HCT116 (cell line): ENCODE data around the gene KIF12. TPM values are rescaled to one million over a fixed set of nuclear protein-coding genes. Genes with fewer than 3 reads are reported as not detected.

Experiments used
- ATAC-seq: fragments of 200-7000 bp; cut with Tn5 transposase; 2 replicates; pipeline ENCODE4 v1.9.1; 2020; ENCODE audit warnings: mild to moderate bottlenecking, moderate library complexity
- BruUV-seq: library from RNA; stranded (reverse); fragments of 400-500 nt; replicated peaks from 2 replicates; lab custom pipeline; 2021; lab: Mats Ljungman, UMichigan
- CTCF ChIA-PET: fragments of 300-600 bp; sonication (Branson Sonifier 250); formaldehyde crosslinking; loops from one replicate; lab custom pipeline; 2021; ENCODE audit warnings: antibody characterized with exemption; lab: Charles Lee
- POLR2A ChIA-PET: fragments of 300-600, 350-600 bp; sonication (Branson Sonifier 250); formaldehyde crosslinking; loops from one replicate; lab custom pipeline; 2021; ENCODE audit warnings: antibody characterized with exemption; lab: Charles Lee
- RAD21 ChIA-PET, 2 experiments: fragments of 300-600 bp; sonication (Branson Sonifier 250); formaldehyde crosslinking; loops; one replicate each; lab custom pipeline; 2023; ENCODE audit warnings: low total read pairs in 2 of 2; ENCODE audit not compliant: uncharacterized antibody in 2 of 2, unreplicated experiment in 2 of 2, low non-redundant PET in 1 of 2; lab: Charles Lee
- DNase-seq: peaks from one replicate; pipeline ENCODE4 v3.0.0-alpha.2; 2010; ENCODE audit warnings: low read depth, low spot score
- H2AFZ ChIP-seq: fragments of 200-600 bp; shearing (Covaris generic), sonication (generic); 2 replicates; pipeline ENCODE4 v1.6.1; 2017; ENCODE audit warnings: low read depth, mixed run types, mixed read lengths, antibody characterized with exemption, low read length; ENCODE audit not compliant: poor library complexity, severe bottlenecking
- H3K27ac ChIP-seq: 2 replicates; pipeline ENCODE4 v1.5.1; 2012; ENCODE audit warnings: low read depth, low read length
- H3K27me3 ChIP-seq: fragments of 200-600 bp; sonication (generic); 2 replicates; pipeline ENCODE4 v1.6.1; 2016; ENCODE audit warnings: mixed run types, low read length, mixed read lengths; ENCODE audit not compliant: insufficient read depth
- H3K36me3 ChIP-seq, 2 experiments: fragments of 200-500 bp in 1 of 2; fragments of 200-600 bp in 1 of 2; sonication (Bioruptor generic) in 1 of 2; sonication (generic) in 1 of 2; 2 replicates each; pipeline versions ENCODE4 v1.5.1 to v1.6.1; 2014 to 2016; ENCODE audit warnings: low read length in 2 of 2, inconsistent platforms in 1 of 2, mixed read lengths in 1 of 2, mixed run types in 1 of 2; ENCODE audit not compliant: insufficient read depth in 2 of 2, control insufficient read depth in 1 of 2
- H3K4me1 ChIP-seq, 2 experiments: fragments of 200-600 bp in 1 of 2; sonication (generic) in 1 of 2; 2 replicates each; pipeline versions ENCODE4 v1.5.1 to v1.6.1; 2012 to 2017; ENCODE audit warnings: low read length in 2 of 2, inconsistent platforms in 1 of 2, mild to moderate bottlenecking in 1 of 2, mixed read lengths in 1 of 2, mixed run types in 1 of 2, moderate library complexity in 1 of 2; ENCODE audit not compliant: insufficient read depth in 2 of 2, control insufficient read depth in 1 of 2
- H3K4me2 ChIP-seq: fragments of 200-600 bp; sonication (generic); 2 replicates; pipeline ENCODE4 v1.6.1; 2017; ENCODE audit warnings: mixed run types, low read length, mixed read lengths
- H3K4me3 ChIP-seq, 2 experiments: fragments of 200-600 bp in 1 of 2; sonication (generic) in 1 of 2; replicated peaks in 1 of 2; 2 replicates each; pipeline ENCODE4 v1.5.1; 2011 to 2016; ENCODE audit warnings: low read length in 2 of 2, control low read depth in 1 of 2, low read depth in 1 of 2, mild to moderate bottlenecking in 1 of 2, mixed read lengths in 1 of 2, mixed run types in 1 of 2
- H3K79me2 ChIP-seq: fragments of 200-600 bp; sonication (generic); 2 replicates; pipeline ENCODE4 v1.6.1; 2017; ENCODE audit warnings: mild to moderate bottlenecking, mixed run types, low read length, moderate library complexity, mixed read lengths; ENCODE audit not compliant: insufficient read depth
- H3K9ac ChIP-seq: fragments of 200-600 bp; sonication (generic); 2 replicates; pipeline ENCODE4 v1.6.1; 2016; ENCODE audit warnings: low read length, mixed read lengths
- H3K9me2 ChIP-seq: fragments of 200-600 bp; sonication (generic), shearing (Covaris generic); 2 replicates; pipeline ENCODE4 v1.6.1; 2017; ENCODE audit warnings: mixed run types, mild to moderate bottlenecking, moderate library complexity; ENCODE audit not compliant: insufficient read depth
- H3K9me3 ChIP-seq, 2 experiments: fragments of 200-500 bp in 1 of 2; fragments of 200-600 bp in 1 of 2; sonication (Bioruptor generic) in 1 of 2; sonication (generic) in 1 of 2; 2 replicates each; pipeline ENCODE4 v1.6.1; 2014 to 2017; ENCODE audit warnings: low read length in 2 of 2, mixed read lengths in 2 of 2, inconsistent platforms in 1 of 2, low read depth in 1 of 2, mild to moderate bottlenecking in 1 of 2, mixed run types in 1 of 2, moderate library complexity in 1 of 2; ENCODE audit not compliant: control insufficient read depth in 1 of 2, insufficient read depth in 1 of 2
- H4K20me1 ChIP-seq: fragments of 200-600 bp; sonication (generic), shearing (Covaris generic); 2 replicates; pipeline ENCODE4 v1.6.1; 2017; ENCODE audit warnings: mixed run types, mild to moderate bottlenecking, moderate library complexity; ENCODE audit not compliant: insufficient read depth
- CBX3 ChIP-seq: IDR thresholded peaks from 2 replicates; pipeline ENCODE4 v1.6.1; 2012; ENCODE audit warnings: low read depth
- CEBPB ChIP-seq: IDR thresholded peaks from 2 replicates; pipeline ENCODE4 v1.6.1; 2012; ENCODE audit warnings: low read depth
- MAX ChIP-seq: IDR thresholded peaks from 2 replicates; pipeline ENCODE4 v1.6.1; 2012
- REST ChIP-seq: IDR thresholded peaks from 2 replicates; pipeline ENCODE4 v1.6.1; 2012; ENCODE audit warnings: low read depth
- SP1 ChIP-seq: IDR thresholded peaks from 2 replicates; pipeline ENCODE4 v1.6.1; 2012; ENCODE audit warnings: low read depth
- YY1 ChIP-seq: IDR thresholded peaks from 2 replicates; pipeline ENCODE4 v1.6.1; 2011; ENCODE audit warnings: low read length, low read depth, moderate library complexity, mild to moderate bottlenecking; ENCODE audit not compliant: insufficient replicate concordance; ENCODE audit errors: extremely low read depth
- ZNF274 ChIP-seq: fragments of 200-500 bp; sonication (Bioruptor generic); IDR thresholded peaks from 2 replicates; pipeline ENCODE4 v1.6.1; 2014; ENCODE audit warnings: mild to moderate bottlenecking, low read depth, low read length, inconsistent platforms
- intact Hi-C: fragments of 100-400 bp; cut with micrococcal nuclease; formaldehyde crosslinking; loops from 2 replicates; pipeline ENCODE4 v1.10.0; 2022
- total RNA-seq: library from RNA; stranded (reverse); gene quantifications from one replicate; pipeline ENCODE4 v1.2.1, GENCODE V29; 2021; ENCODE audit not compliant: unreplicated experiment

KIF12 gene
- total RNA-seq, 1 experiment from 2014 or later: 6.4 TPM

- intact Hi-C loops: no loop called here
- no TSS peak for BruUV-seq
Observed at GRCh38 chr9:114051281-114051680, 47.8 kb downstream of the KIF12 start.

GRCh38 chr9:114050646-114051045 is 48.4 kb downstream of the KIF12 start:
- DNase-seq (no peak), ATAC-seq (no peak)
- H3K27ac ChIP-seq: no peak overlapping the region
- no peak for TF ChIP-seq REST
- H2AFZ ChIP-seq: no peak overlapping the region
- H3K4me3 ChIP-seq: no peak overlapping the region
- intact Hi-C loops: no loop called here
- H3K36me3 ChIP-seq: no peaks in the 10 kb centered on the region
- H3K27me3 ChIP-seq: no peaks in the 10 kb centered on the region
- H3K79me2 ChIP-seq: no peaks in the 10 kb centered on the region
- no peaks in the 10 kb centered on the region for H3K4me1 ChIP-seq
- H3K9me2 ChIP-seq: no peaks in the 10 kb centered on the region
- no peaks in the 10 kb centered on the region for H3K9me3 ChIP-seq
- CTCF ChIA-PET: no interaction called here
- no peak overlapping the region for H3K9ac ChIP-seq
- H4K20me1 ChIP-seq: no peaks in the 10 kb centered on the region
- POLR2A ChIA-PET: no interaction called here
- H3K4me2 ChIP-seq: no peak overlapping the region
- no TSS peak for BruUV-seq
- RAD21 ChIA-PET: no interaction called here

More at GRCh38 chr9:114051281-114051680, 47.8 kb downstream of the KIF12 start:
- POLR2A ChIA-PET: no interaction called here
- H3K27me3 ChIP-seq: no peaks in the 10 kb centered on the region
- H3K27ac ChIP-seq: no peak overlapping the region
- no peak overlapping the region for H3K9ac ChIP-seq
- no peaks in the 10 kb centered on the region for H3K9me3 ChIP-seq
- no peak for ATAC-seq
- no peaks in the 10 kb centered on the region for H3K4me1 ChIP-seq
- H3K4me3 ChIP-seq: no peak overlapping the region
- DNase-seq: no peak
- TF ChIP-seq CBX3: no peak
- TF ChIP-seq ZNF274: no peak
- no peak for TF ChIP-seq SP1
- no peak for TF ChIP-seq MAX
- no peak for TF ChIP-seq YY1
- TF ChIP-seq CEBPB: no peak
- no peaks in the 10 kb centered on the region for H3K36me3 ChIP-seq
- no peaks in the 10 kb centered on the region for H3K9me2 ChIP-seq
- CTCF ChIA-PET: no interaction called here
- H4K20me1 ChIP-seq: no peaks in the 10 kb centered on the region
- RAD21 ChIA-PET: no interaction called here
- no peak overlapping the region for H2AFZ ChIP-seq
- no peak overlapping the region for H3K4me2 ChIP-seq
- no peaks in the 10 kb centered on the region for H3K79me2 ChIP-seq
